Erythroblast (primary cell): ENCODE data around the gene ANK3.

Source experiments
- GATA1 ChIP-seq: IDR thresholded peaks from 2 replicates; pipeline ENCODE4 v1.6.1; 2011; ENCODE audit warnings: low read depth, mild to moderate bottlenecking, control low read depth, low read length, moderate library complexity
- POLR2A ChIP-seq: IDR thresholded peaks from 2 replicates; pipeline ENCODE4 v1.6.1; 2011; ENCODE audit warnings: mild to moderate bottlenecking, low read length

DNA sequence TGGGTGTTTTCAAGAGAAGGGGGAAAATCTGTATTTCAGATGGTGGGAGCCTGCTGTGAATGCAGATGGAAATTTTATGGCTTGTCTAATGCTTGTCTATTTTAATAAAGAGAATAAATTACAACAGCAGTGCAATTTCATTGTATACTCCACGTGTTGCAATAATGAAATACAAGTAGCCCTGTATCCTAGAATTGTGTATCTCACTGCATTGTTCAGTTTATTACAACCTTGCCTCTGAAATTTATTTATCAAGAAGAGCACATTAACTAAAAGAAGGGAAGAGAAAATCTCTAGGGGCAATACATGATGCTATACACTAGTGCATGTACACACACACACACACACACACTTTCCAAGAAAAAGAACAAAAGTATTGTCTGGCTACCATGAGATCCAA lies 21.8 kb downstream of the ANK3 start:
- no peak for TF ChIP-seq POLR2A
- no peak for TF ChIP-seq GATA1
